SU-DHL-6 (cell line): ENCODE results near the gene FBLN7.
"Not testable (repeated sequence)": the region's sequence is repeated elsewhere in the genome, so short reads cannot be mapped to it uniquely, and the experiment has no call there.

ENCODE experiments used
- CTCF ChIP-seq: fragments of 200-600 bp; sonication (generic); IDR thresholded peaks from one replicate; pipeline ENCODE4 v1.5.1; 2017; ENCODE audit warnings: antibody characterized with exemption, mild to moderate bottlenecking, low read length, moderate library complexity; ENCODE audit not compliant: insufficient read depth, poor library complexity, severe bottlenecking
- EZH2phosphoT487 ChIP-seq: fragments of 200-600 bp; sonication (generic), shearing (Covaris generic); conservative IDR thresholded peaks from 2 replicates; pipeline ENCODE4 v1.6.1; 2018; ENCODE audit warnings: mild to moderate bottlenecking, antibody characterized with exemption, low read length, moderate library complexity, mixed read lengths

DNA sequence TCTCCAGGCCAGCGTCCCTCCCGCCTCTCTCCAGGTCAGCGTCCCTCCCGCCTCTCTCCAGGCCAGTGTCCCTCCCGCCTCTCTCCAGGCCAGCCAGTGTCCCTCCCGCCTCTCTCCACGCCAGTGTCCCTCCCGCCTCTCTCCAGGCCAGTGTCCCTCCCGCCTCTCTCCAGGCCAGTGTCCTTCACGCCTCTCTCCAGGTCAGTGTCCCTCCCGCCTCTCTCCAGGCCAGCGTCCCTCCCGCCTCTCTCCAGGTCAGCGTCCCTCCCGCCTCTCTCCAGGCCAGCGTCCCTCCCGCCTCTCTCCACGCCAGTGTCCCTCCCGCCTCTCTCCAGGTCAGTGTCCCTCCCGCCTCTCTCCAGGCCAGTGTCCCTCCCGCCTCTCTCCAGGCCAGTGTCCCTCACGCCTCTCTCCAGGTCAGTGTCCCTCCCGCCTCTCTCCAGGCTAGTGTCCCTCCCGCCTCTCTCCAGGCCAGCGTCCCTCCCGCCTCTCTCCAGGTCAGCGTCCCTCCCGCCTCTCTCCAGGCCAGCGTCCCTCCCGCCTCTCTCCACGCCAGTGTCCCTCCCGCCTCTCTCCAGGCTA, 939 bp downstream of the FBLN7 start:
- not testable (repeated sequence) for TF ChIP-seq EZH2phosphoT487, CTCF
